Measurements from ENCODE around the gene FLRT2.

FLRT2 gene

DNA sequence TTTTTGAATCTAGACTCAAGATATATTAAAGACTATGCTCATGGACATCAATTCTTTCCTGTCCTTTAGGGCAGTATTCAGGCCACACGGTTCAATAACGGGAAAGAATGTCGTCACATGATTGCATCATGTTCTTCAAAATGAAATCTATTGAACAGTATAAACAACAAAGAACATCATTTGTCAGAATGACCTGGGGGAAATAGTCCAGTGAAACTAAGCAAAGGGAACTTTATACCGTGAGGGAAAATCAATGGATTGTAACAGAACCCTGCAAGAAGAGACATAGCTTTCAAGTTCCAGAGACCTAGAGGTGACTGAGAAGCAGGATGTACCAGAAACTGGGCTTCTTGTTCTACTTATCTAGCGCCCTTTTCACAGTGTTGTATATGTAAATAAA is 32.7 kb downstream of the FLRT2 start:
- TF ChIP-seq TCF12 (IDR thresholded peaks at IDR 0.05; ENCODE audit: low read depth) (no peak), ZBTB7A (IDR thresholded peaks at IDR 0.05; ENCODE audit: low read depth) (no peak), EGR1 (IDR thresholded peaks at IDR 0.05) (no peak), NFIC (IDR thresholded peaks at IDR 0.05) (no peak), TEAD4 (IDR thresholded peaks at IDR 0.05) (no peak)
- TF ChIP-seq, protein P1, sequence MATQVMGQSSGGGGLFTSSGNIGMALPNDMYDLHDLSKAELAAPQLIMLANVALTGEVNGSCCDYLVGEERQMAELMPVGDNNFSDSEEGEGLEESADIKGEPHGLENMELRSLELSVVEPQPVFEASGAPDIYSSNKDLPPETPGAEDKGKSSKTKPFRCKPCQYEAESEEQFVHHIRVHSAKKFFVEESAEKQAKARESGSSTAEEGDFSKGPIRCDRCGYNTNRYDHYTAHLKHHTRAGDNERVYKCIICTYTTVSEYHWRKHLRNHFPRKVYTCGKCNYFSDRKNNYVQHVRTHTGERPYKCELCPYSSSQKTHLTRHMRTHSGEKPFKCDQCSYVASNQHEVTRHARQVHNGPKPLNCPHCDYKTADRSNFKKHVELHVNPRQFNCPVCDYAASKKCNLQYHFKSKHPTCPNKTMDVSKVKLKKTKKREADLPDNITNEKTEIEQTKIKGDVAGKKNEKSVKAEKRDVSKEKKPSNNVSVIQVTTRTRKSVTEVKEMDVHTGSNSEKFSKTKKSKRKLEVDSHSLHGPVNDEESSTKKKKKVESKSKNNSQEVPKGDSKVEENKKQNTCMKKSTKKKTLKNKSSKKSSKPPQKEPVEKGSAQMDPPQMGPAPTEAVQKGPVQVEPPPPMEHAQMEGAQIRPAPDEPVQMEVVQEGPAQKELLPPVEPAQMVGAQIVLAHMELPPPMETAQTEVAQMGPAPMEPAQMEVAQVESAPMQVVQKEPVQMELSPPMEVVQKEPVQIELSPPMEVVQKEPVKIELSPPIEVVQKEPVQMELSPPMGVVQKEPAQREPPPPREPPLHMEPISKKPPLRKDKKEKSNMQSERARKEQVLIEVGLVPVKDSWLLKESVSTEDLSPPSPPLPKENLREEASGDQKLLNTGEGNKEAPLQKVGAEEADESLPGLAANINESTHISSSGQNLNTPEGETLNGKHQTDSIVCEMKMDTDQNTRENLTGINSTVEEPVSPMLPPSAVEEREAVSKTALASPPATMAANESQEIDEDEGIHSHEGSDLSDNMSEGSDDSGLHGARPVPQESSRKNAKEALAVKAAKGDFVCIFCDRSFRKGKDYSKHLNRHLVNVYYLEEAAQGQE (IDR thresholded peaks at IDR 0.05; ENCODE audit: low read depth) = no peak

DNA sequence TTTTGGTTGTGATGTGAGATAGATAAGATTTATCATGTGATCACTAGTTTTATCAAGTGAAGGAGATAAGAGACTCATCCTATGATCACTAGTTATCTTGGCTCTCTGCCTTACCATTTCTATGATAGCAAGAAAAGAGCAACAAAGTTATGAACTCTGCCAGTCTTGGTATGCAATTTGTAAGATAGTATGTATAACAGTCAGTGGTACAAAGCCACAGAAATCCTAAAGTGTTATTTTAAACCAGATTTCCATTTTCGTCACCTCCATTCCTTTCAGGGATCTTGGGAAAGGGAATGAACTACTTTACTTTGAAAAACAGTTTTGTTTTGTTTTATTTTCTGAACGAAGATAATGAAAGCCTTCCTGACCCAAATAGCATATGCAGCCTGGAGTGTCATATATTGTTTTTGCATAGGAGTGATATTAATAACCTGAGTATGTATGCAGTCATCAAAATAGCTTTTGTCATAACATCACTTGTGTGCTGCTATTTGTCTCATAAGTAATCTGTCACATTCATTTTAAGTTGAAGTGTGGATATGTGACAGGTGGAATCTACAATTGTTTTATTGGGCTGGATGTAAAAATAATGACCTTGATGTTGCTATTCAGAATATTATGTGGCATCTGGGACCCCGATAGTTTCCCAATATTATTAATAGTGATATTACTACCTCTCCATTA is 35.0 kb downstream of the FLRT2 start:
- no peak for TF ChIP-seq TCF12 (IDR thresholded peaks at IDR 0.05; ENCODE audit: low read depth)
- TF ChIP-seq EP300 (IDR thresholded peaks at IDR 0.05; ENCODE audit: borderline replicate concordance) = no peak
- TF ChIP-seq TEAD4 (IDR thresholded peaks at IDR 0.05) = no peak
- no peak for TF ChIP-seq ZBTB7A (IDR thresholded peaks at IDR 0.05; ENCODE audit: low read depth)
- TF ChIP-seq, protein P1 (IDR thresholded peaks at IDR 0.05; ENCODE audit: low read depth) = no peak
- TF ChIP-seq CEBPB (IDR thresholded peaks at IDR 0.05) = no peak
- TF ChIP-seq TAF1 (IDR thresholded peaks at IDR 0.05; ENCODE audit: low read depth) = no peak
- no peak for TF ChIP-seq EGR1 (IDR thresholded peaks at IDR 0.05)
- no peak for TF ChIP-seq NFIC (IDR thresholded peaks at IDR 0.05)
- TF ChIP-seq, protein P2, sequence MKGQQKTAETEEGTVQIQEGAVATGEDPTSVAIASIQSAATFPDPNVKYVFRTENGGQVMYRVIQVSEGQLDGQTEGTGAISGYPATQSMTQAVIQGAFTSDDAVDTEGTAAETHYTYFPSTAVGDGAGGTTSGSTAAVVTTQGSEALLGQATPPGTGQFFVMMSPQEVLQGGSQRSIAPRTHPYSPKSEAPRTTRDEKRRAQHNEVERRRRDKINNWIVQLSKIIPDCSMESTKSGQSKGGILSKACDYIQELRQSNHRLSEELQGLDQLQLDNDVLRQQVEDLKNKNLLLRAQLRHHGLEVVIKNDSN (IDR thresholded peaks at IDR 0.05) = no peak
- TF ChIP-seq RAD21 (IDR thresholded peaks at IDR 0.05; ENCODE audit: low read depth) = no peak
- no peak for TF ChIP-seq YY1 (IDR thresholded peaks at IDR 0.05; ENCODE audit: low read depth)
- no peak for TF ChIP-seq CREB1 (IDR thresholded peaks at IDR 0.05; ENCODE audit: low read depth)
- no peak for TF ChIP-seq MAX (IDR thresholded peaks at IDR 0.05)
- no peak for TF ChIP-seq FOXM1 (IDR thresholded peaks at IDR 0.05; ENCODE audit: borderline replicate concordance, low read depth)

DNA sequence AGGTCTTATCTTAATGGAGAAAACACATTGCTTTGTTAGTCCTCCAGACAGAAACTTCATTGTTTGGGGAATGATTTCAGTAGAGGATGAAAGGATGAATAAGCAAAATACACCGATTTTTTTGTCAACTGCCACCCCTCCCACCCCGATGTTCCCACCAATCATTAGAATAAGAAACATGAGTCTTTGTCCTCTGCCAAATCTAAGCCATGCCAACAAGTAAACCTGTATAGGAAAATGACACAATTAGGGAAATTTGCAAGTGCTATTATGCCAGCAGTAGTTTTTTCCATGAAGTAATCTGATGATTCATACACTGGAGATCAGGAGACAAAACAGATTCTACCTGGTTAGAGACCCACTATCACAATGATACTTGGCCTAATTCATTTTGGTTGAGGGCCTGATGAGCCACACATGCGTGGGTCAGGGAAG is 35.9 kb downstream of the FLRT2 start:
- TF ChIP-seq ZBTB7A (IDR thresholded peaks at IDR 0.05; ENCODE audit: low read depth) (no peak), CREB1 (IDR thresholded peaks at IDR 0.05; ENCODE audit: low read depth) (no peak)

DNA sequence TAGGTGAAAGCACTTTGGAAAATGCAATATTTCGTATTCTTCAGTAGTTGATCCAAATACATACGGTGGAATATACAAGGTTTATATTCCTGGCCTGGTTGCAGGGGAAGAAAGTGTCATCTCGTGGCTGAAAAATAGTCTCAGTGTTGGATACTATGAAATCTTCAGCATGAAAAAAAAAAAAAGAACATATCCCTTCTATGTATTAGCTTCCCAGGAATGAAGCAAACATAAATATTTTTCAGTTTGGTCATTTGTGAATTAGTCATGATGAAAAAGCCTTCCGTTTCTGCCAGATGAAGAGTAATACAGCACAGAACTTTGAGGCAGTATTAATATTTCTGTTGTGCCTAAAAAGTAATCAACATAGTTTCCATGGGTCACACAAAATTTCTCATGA is 36.7 kb downstream of the FLRT2 start:
- TF ChIP-seq NFIC (IDR thresholded peaks at IDR 0.05) (no peak), ZBTB7A (IDR thresholded peaks at IDR 0.05; ENCODE audit: low read depth) (no peak), RAD21 (IDR thresholded peaks at IDR 0.05; ENCODE audit: low read depth) (no peak)
- TF ChIP-seq, protein P1 (IDR thresholded peaks at IDR 0.05; ENCODE audit: low read depth) = no peak

DNA sequence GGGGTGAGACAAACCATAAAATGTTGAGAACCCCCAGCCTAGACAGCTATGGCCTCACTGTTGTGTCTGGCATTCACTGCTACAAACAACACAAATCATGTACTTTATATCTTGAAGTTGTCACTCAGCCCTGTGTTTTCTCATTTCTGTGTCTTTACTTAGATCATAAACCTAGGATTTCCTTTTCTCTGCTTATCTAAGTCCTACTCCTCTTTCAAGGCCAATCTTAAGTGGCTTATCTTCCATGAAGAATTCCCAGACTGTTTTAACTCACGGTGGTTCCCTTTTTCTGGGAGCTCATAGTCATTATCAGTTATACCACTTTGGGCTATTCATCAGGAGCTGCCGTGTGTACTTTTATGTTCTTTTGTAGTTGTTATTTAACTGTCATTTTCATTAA is 42.1 kb downstream of the FLRT2 start:
- TF ChIP-seq FOXM1 (IDR thresholded peaks at IDR 0.05; ENCODE audit: borderline replicate concordance, low read depth) = no peak
- TF ChIP-seq EP300 (IDR thresholded peaks at IDR 0.05; ENCODE audit: borderline replicate concordance) = no peak
- TF ChIP-seq, protein P1 (IDR thresholded peaks at IDR 0.05; ENCODE audit: low read depth) = no peak
- TF ChIP-seq TCF12 (IDR thresholded peaks at IDR 0.05; ENCODE audit: low read depth) = no peak
- TF ChIP-seq MAX (IDR thresholded peaks at IDR 0.05) = no peak
- TF ChIP-seq, protein P2 (IDR thresholded peaks at IDR 0.05) = no peak
- no peak for TF ChIP-seq YY1 (IDR thresholded peaks at IDR 0.05; ENCODE audit: low read depth)

Data from Ishikawa (cell line).